Skeletal muscle tissue (tissue), 4 donors: Measurements from ENCODE around the gene RAB38. TPM values are rescaled to one million over a fixed set of nuclear protein-coding genes. Genes with fewer than 3 reads are reported as not detected.
A peak's percentile ranks its signal among the peaks of the same experiment; 100 is the strongest.

ENCODE experiments used
- H3K27ac ChIP-seq: one replicate; pipeline ENCODE4 v1.7.0; 2013; ENCODE audit warnings: mild to moderate bottlenecking, low read depth, low read length, inconsistent platforms
- H3K27me3 ChIP-seq, 3 donors: one replicate each; pipeline ENCODE4 v1.7.0; 2013; ENCODE audit warnings: low read length in 3 of 3; ENCODE audit not compliant: control insufficient read depth in 3 of 3, insufficient read depth in 3 of 3
- H3K36me3 ChIP-seq, 3 donors: one replicate each; pipeline ENCODE4 v1.7.0; 2013; ENCODE audit warnings: low read length in 3 of 3; ENCODE audit not compliant: control insufficient read depth in 3 of 3, insufficient read depth in 3 of 3
- H3K4me1 ChIP-seq, 3 donors: one replicate each; pipeline ENCODE4 v1.7.0; 2013; ENCODE audit warnings: low read length in 3 of 3, mild to moderate bottlenecking in 3 of 3; ENCODE audit not compliant: control insufficient read depth in 3 of 3, insufficient read depth in 3 of 3
- H3K4me3 ChIP-seq, 3 donors: one replicate each; pipeline ENCODE4 v1.7.0; 2013; ENCODE audit warnings: low read length in 3 of 3
- H3K9ac ChIP-seq, 3 donors: one replicate each; pipeline ENCODE4 v1.7.0; 2013; ENCODE audit warnings: low read length in 3 of 3, mild to moderate bottlenecking in 3 of 3, moderate library complexity in 2 of 3, low read depth in 1 of 3
- H3K9me3 ChIP-seq, 3 donors: one replicate each; pipeline ENCODE4 v1.7.0; 2013; ENCODE audit warnings: low read length in 3 of 3; ENCODE audit not compliant: control insufficient read depth in 3 of 3
- total RNA-seq: library from RNA; depleted of rRNA; stranded (reverse); fragments of >200 nt; gene quantifications from one replicate; pipeline ENCODE4 v1.2.3, GENCODE V29; 2014
- donor health status: Osteomylitis.

RAB38 gene
- 1.6 TPM for total RNA-seq

DNA sequence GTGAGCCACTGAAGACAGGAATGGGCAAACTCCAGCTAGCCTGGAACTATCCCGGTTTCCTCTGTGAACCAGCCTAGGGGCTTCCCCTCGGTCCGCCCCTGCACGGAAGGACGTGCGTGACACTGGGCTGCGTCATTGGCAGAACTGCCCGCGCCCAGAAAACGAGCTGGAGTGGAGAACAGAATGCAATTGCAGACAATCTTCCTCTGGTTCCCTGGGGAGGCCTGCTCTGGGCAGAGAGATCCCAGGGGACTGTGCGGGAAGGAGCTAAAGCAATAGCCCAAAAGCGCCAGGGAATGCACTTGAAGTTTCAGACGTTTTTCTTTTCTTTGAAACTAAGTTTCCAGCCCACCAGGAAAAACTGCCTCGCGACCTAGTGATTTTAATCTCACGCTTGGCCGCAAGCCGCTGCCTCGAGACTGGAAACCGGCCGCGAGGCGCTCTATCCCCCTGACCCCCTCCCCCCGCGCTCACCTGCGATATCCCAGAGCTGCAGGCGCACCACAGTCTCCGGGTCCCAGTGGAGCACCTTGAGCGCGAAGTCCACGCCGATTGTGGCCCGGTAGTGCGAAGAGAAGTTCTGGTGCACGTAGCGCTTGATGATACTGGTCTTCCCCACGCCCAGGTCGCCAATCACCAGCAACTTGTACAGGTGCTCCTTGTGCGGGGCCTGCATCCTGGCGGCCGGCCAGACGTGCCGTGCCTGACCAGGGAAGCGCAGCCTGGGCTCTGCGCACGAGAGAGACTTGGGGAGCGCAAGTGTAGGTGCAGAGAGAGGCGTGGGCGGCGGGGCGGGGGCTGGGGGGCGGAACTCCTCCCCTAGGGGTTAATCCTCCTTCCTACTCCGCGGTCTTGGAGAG lies at the start of gene RAB38:
Gene RAB38, minus strand, starts transcription at position 735 of the 860 bp plus-strand sequence. Its CDS starts 59 bp downstream, at position 676.
- no peak within 1 kb of the TSS for H3K27ac ChIP-seq
- H3K9ac ChIP-seq: peak within 1 kb of the TSS; percentile 9 to 79 (median 61)
- no peaks in the 10 kb centered on the region for H3K9me3 ChIP-seq
- H3K27me3 ChIP-seq: no peaks in the 10 kb centered on the region
- peak within 1 kb of the TSS; percentile 71 to 83 (median 75) for H3K4me3 ChIP-seq
- peaks cover 5 to 12% (median 8%) of the 10 kb centered on the region in 3 donors for H3K4me1 ChIP-seq
- H3K36me3 ChIP-seq: no peaks in the 10 kb centered on the region

DNA sequence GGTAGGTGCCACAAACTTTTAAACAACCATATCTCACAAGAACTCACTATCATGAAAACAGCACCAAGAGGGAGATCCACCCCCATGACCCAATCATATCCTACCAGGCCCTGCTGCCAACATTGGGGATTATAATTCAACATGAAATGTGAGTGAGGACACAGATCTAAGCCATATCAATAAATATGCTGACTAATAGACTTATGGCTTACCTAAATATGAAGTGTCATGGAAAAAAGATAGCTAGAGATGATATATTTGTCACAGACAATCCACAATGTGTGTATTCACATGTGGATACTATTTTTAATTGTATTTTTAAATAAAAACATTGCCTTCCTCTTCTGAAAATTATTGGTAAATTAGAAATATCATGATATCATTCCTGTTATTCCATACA lies 38.2 kb upstream of the RAB38 start:
- H3K9me3 ChIP-seq: no peaks in the 10 kb centered on the region
- H3K36me3 ChIP-seq: no peaks in the 10 kb centered on the region
- H3K4me3 ChIP-seq: no peak overlapping the region
- H3K4me1 ChIP-seq: no peaks in the 10 kb centered on the region
- H3K27me3 ChIP-seq: no peaks in the 10 kb centered on the region
- H3K27ac ChIP-seq: no peak overlapping the region
- no peak overlapping the region for H3K9ac ChIP-seq

DNA sequence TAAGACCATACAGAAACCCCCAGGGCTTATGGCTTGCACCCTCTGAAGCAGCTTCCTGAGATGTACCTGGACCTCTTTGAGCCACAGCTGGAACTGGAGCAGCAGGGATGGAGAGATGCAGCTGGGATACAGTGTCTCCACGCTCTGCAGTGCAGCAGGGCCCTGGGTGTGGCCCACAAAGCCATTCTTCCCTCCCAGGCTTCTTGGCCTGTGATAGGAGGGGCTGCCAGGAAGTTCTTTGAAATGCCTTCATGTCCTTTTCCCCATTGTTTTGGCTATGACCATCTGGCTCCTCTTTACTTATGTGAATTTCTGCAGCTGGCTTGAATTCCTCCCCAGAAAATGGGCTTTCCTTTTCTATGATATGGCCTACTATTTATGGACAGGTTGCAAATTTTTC lies 37.1 kb upstream of the RAB38 start:
- no peaks in the 10 kb centered on the region for H3K4me1 ChIP-seq
- no peaks in the 10 kb centered on the region for H3K9me3 ChIP-seq
- no peaks in the 10 kb centered on the region for H3K27me3 ChIP-seq
- H3K9ac ChIP-seq: no peak overlapping the region
- no peak overlapping the region for H3K27ac ChIP-seq
- no peaks in the 10 kb centered on the region for H3K36me3 ChIP-seq
- H3K4me3 ChIP-seq: no peak overlapping the region

GRCh38 chr11:88208745-88209144 lies 33.5 kb upstream of the RAB38 start:
- no peak overlapping the region for H3K9ac ChIP-seq
- H3K27ac ChIP-seq: no peak overlapping the region
- no peaks in the 10 kb centered on the region for H3K9me3 ChIP-seq
- H3K4me3 ChIP-seq: no peak overlapping the region
- no peaks in the 10 kb centered on the region for H3K4me1 ChIP-seq
- no peaks in the 10 kb centered on the region for H3K36me3 ChIP-seq
- no peaks in the 10 kb centered on the region for H3K27me3 ChIP-seq

DNA sequence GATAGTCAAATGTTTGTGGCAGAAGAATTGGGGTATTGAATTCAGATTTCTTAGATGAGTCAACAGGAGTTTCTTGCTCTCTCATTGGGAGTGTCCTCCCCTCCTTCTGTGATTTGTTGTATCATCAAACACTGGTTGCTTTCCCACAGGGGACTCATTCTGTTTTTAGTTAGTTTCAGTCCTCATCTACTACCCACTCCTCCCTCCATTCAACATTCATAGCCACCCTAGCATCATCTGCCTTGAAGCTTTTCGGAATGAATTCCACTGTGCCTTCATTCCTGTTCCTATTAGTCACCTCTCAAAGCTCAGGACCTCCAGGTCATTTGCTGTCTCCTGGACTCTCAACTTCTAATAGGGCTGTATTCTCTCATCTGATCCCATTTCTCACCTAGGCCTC lies 31.5 kb upstream of the RAB38 start:
- no peak overlapping the region for H3K27ac ChIP-seq

GRCh38 chr11:88204353-88204752 lies 29.1 kb upstream of the RAB38 start:
- H3K27me3 ChIP-seq: no peaks in the 10 kb centered on the region
- no peaks in the 10 kb centered on the region for H3K36me3 ChIP-seq
- no peaks in the 10 kb centered on the region for H3K4me1 ChIP-seq
- H3K4me3 ChIP-seq: no peak overlapping the region
- H3K9ac ChIP-seq: no peak overlapping the region
- H3K9me3 ChIP-seq: no peaks in the 10 kb centered on the region
- H3K27ac ChIP-seq: no peak overlapping the region

More for the DNA sequence above, 31.5 kb upstream of the RAB38 start:
- Histone ChIP-seq H3K27me3 (no peaks in the 10 kb centered on the region), H3K9ac (no peak overlapping the region), H3K9me3 (no peaks in the 10 kb centered on the region), H3K4me1 (no peaks in the 10 kb centered on the region), H3K4me3 (no peak overlapping the region), H3K36me3 (no peaks in the 10 kb centered on the region)

GRCh38 chr11:88203604-88204003 lies 28.4 kb upstream of the RAB38 start:
- H3K9ac ChIP-seq: no peak overlapping the region
- H3K4me1 ChIP-seq: no peaks in the 10 kb centered on the region
- no peaks in the 10 kb centered on the region for H3K36me3 ChIP-seq
- no peaks in the 10 kb centered on the region for H3K9me3 ChIP-seq
- H3K27me3 ChIP-seq: no peaks in the 10 kb centered on the region
- no peak overlapping the region for H3K4me3 ChIP-seq
- H3K27ac ChIP-seq: no peak overlapping the region

GRCh38 chr11:88202498-88202897 lies 27.3 kb upstream of the RAB38 start:
- Histone ChIP-seq H3K27me3 (no peaks in the 10 kb centered on the region), H3K9ac (no peak overlapping the region), H3K27ac (no peak overlapping the region), H3K4me3 (no peak overlapping the region), H3K9me3 (peaks cover 0 to 4% (median 0%) of the 10 kb centered on the region in 3 donors), H3K4me1 (no peaks in the 10 kb centered on the region), H3K36me3 (no peaks in the 10 kb centered on the region)

DNA sequence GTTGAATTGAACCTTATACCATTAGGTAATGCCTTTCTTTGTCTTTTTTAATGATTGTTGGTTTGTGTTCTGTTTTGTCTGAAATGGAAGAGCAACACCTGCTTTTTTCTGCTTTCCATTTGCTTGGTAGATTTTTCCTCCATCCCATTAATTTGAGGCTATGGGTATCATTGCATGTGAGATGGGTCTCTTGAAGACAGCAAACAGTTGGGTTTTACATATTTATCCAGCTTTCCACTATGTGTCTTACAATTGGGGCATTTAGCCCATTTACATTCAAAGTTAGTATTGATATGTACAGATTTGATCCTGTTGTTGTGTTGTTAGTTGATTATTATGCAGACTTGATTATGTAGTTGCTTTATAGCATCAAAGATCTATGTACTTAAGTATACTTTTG lies 21.1 kb upstream of the RAB38 start:
- Histone ChIP-seq H3K9me3 (peaks cover 0 to 12% (median 2%) of the 10 kb centered on the region in 3 donors), H3K4me1 (no peaks in the 10 kb centered on the region), H3K4me3 (peak overlapping the region in 1 of 3 donors; percentile 10), H3K27ac (no peak overlapping the region), H3K36me3 (no peaks in the 10 kb centered on the region), H3K27me3 (no peaks in the 10 kb centered on the region), H3K9ac (no peak overlapping the region)

DNA sequence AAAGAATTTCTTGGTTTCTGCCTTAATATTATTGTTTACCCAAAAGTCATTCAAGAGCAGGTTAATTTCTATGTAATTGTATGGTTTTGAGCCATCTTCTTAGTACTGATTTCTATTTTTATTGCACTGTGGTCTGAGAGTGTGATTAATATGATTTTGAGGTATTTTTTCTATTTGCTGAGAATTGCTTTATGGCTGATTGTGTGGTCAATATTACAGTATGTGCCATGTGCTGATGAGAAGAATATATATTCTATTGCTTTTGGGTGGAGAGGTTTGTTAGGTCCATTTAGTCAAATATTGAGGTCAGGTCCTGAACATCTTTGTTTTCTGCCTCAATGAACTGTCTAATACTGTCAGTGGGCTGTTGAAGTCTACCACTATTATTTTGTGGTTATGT lies 20.7 kb upstream of the RAB38 start:
- Histone ChIP-seq H3K9me3 (peaks cover 0 to 12% (median 2%) of the 10 kb centered on the region in 3 donors), H3K27me3 (no peaks in the 10 kb centered on the region), H3K36me3 (no peaks in the 10 kb centered on the region), H3K4me1 (no peaks in the 10 kb centered on the region), H3K9ac (no peak overlapping the region), H3K4me3 (no peak overlapping the region), H3K27ac (no peak overlapping the region)
